Right lung (tissue), 5 donors: ENCODE data around the gene PTGES3. TPM values are rescaled to one million over a fixed set of nuclear protein-coding genes. Genes with fewer than 3 reads are reported as not detected.
"Not testable (repeated sequence)": the region's sequence is repeated elsewhere in the genome, so short reads cannot be mapped to it uniquely, and the experiment has no call there.

Experiments used
- DNase-seq, 2 donors: peaks; one replicate each; pipeline ENCODE4 v3.0.0-alpha.2; 2013
- polyA plus RNA-seq, 5 donors: library from polyadenylated mRNA; unstranded; fragments of 120-200 nt; gene quantifications; one replicate each; pipeline versions ENCODE4 v1.2.1 to v1.2.3, GENCODE V29; 2013; ENCODE audit warnings: inconsistent platforms in 1 of 5, low replicate concordance in 1 of 5; ENCODE audit not compliant: insufficient read length in 5 of 5, insufficient read depth in 1 of 5

The PTGES3 gene
- polyA plus RNA-seq, 5 donors, result 250 to 278 (median 272) TPM

GRCh38 chr12:56661560-56661959 lies 26.5 kb downstream of the PTGES3 start:
- no peak for DNase-seq

GRCh38 chr12:56658921-56659320 lies 29.2 kb downstream of the PTGES3 start:
- DNase-seq, result no peak

GRCh38 chr12:56657416-56658379 lies 30.4 kb downstream of the PTGES3 start:
- DNase-seq, result no peak

DNA sequence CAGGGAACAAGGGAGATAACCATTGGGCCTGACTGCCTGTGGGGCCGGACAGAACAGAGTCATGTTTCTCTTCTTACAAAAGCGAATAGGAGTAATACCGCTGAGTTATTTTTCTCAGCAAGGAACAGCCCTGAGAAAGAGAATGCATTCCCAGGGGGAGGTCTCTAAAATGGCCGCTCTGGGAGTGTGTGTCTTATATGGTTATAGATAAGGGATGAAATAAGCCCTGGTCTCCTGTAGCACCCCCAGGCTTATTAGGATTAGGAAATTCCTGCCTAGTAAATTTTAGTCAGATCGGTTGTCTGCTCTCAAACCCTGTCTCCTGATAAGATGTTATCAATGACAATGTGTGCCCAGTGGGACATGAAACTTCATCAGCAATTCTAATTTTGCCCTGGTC lies 34.3 kb downstream of the PTGES3 start:
- DNase-seq, result not testable (repeated sequence)

DNA sequence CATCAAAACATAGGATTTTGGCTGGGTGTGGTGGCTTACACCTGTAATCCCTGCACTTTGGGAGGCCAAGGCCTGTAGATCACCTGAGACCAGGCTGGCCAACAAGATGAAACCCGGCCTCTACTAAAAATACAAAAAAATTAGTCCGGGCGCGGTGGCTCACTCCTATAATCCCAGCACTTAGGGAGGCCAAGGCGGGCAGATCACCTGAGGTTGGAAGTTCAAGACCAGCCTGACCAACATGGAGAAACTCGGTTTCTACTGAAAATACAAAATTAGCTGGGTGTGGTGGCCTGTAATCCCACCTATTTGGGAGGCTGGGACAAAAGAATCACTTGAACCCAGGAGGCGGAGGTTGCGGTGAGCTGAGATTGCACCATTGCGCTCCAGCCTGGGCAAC lies 40.1 kb downstream of the PTGES3 start:
- not testable (repeated sequence) for DNase-seq

GRCh38 chr12:56645717-56646446 lies 42.2 kb downstream of the PTGES3 start, which contains the start of gene ATP5F1B:
TSS of gene ATP5F1B (minus strand) at chr12:56645984. CDS start at chr12:56645963, 21 bp downstream.
- peak; percentile 98 for DNase-seq

DNA sequence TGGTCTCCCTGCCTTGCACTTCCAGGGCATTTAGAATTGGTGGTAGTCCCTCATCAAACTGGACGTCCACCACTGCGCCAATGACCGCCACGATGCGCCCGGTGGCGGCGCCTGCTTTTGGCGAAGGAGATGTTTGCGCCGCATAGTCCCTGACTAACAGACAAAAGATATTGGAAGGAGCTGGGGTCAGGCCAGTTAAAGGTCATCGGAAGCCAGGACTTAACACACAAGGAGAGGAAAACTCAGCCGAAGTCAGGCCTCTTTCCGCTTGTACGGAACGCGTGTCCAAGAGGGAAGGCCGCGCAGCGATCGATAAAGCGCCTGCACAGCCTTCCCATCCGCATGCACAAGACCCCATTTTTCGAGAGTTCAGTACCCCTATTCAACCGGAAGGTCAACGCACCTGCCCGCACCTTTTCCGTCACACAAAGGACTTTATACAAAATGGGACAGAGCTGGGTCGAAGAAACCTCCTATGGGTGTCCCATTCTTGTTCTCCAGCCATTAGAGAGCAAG lies 42.8 kb downstream of the PTGES3 start:
- peak in 1 of 2 donors; percentile 7 for DNase-seq

GRCh38 chr12:56644654-56645053 lies 43.4 kb downstream of the PTGES3 start:
- no peak for DNase-seq

DNA sequence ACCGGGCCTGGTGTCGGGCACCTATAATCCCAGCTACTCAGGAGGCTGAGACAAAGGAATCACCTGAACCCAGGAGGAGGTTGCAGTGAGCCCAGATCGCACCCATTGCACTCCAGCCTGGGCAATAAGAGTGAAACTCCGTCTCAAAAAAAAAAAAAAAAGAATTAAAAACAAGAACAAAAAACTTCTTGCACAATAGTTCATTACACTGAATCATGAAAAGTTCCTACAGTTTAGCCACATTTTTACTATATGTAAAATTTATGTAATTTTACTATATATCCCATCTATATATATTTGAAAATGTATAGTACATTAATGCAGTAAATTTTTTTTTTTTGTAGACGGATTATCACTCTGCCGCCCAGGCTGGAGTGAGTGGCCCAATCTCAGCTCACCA lies 46.9 kb downstream of the PTGES3 start:
- no peak for DNase-seq

DNA sequence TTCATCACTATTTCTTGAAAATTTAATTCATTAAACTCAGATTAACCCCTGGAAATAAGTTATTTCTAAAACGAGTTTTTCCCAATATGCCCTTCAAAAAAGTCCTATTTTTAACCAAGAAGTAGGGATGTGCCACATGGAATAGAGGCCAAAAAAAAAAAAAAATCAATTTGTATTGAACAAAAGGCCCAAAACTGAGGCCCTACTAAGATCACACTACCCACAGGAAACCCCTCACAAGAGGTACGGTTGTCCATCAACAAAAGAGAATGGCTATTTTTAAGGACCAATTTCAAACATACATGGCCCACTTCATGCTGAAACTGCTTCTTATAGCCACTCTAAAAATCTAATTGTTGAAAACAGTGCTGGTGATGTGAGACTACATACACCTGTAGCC lies 50.5 kb downstream of the PTGES3 start:
- no peak for DNase-seq

DNA sequence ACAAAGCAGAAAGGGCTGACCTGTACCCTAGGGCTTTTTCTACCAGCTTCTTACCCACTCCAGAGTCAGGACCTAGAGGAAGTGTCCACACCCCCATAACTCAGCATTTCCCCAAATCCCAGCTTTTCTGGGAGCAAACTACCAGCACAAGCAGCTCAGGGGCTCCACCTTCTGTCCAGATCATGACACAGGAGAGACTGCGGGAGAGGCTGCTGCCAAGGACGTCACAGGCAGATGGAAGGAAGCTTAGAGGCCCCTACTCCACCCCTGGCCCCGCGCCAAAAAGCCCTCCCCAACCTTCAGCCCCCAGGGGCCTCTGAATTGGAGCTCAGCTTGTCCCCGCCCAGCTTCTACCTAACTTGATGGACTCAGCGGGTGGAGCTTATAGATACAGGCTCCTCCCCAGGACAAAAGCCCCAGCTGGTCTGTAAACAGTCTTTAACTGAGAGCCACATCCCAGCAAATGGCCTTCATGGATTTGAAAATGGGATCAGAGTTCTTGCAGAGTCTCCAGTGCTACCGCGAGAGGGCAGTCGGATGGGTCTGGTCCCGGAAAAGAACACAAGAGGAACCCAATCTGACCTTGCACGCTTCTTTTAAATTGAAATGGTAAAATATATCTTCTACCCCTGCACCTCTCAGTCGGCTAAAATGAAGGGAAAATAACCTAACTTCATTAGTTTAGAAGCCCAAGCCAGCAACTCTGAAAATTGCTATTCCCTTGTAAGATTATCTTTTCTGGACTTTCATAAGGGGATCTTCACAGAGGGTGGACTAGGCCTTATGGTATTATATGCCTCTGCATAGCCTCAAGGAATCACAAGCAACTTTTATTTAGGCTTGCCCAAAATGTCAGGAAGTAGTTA lies 51.2 kb downstream of the PTGES3 start:
- DNase-seq, result peak; percentile 98 to 100

DNA sequence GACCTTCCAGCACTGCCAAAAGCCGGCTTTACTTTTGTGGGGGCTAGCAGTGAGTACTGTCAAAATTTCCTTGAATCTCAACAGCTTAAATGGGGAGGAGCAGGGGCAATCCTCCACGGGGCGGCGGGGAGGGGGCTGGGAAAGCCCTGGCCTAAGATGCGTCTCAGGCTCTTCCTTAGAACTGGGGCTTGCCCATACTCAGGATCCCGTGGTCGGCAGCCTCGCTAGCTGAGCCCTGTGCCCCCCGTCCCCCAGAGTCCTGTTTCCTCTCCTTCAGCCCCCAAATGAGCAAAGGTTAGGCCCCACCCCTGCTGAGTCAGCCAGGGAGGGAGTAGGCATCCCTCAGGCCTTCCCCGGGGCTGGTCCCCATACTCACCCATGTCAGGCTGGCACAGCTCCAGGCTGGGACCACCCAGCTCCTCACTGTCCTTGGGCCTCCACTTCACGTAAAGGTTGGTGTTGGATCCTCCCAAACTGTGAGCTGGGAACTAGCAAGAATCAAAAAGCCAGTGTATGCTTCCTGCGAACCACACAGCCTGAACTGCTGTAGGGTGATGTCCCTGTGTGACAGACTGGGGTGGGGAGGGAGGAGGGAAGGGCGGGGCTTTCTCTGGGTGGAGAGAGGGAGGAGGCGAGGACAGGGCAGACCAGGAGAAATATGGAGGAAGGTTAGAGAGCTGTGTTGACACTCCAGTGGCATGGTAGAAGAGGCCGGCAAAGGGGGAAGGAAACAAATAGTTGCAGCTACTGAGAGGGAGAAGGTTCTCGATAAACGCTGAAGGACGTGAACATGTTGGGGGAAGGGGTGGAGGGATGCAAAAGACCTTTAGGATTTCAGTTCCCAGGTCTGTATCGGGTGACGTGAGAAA lies 52.0 kb downstream of the PTGES3 start:
- peak; percentile 87 to 89 for DNase-seq

- peak; percentile 53 to 60 for DNase-seq
Observed at GRCh38 chr12:56634837-56635791, 53.0 kb downstream of the PTGES3 start.

- peak; percentile 35 to 45 for DNase-seq
Observed at GRCh38 chr12:56634242-56634836, 53.7 kb downstream of the PTGES3 start.

DNA sequence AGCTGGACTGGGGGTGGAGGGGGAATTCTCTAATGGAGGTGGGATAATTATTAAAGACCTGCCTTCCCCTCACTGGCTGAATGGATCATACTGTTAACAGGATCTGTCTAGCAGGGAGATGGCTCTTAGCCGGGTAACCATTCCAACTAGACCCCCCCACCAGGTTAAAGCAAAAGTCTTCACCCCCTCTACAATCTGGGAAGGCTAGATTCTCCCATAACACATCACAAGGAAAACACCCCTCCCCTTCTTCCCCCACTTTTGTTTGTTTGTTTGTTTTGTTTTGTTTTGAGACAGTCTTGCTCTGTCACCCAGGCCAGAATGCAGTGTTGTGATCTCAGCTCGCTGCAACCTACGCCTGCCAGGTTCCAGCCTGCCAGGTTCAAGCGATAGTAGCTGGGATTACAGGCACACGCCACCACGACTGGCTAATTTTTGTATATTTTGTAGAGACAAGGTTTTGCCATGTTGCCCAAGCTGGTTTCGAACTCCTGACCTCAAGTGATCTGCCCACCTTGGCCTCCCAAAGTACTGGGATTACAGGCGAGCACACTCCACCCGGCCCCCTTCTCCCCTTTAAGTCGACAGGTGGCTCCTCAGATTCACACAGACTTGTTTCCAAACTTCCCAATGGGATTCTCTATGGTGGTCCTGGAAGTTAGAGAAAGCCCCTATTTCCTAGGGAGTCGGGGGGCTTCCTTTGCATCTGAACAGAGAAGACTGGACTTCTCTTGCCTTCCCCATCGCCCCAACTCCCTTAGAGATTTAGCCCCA lies 54.4 kb downstream of the PTGES3 start:
- DNase-seq, result no peak

DNA sequence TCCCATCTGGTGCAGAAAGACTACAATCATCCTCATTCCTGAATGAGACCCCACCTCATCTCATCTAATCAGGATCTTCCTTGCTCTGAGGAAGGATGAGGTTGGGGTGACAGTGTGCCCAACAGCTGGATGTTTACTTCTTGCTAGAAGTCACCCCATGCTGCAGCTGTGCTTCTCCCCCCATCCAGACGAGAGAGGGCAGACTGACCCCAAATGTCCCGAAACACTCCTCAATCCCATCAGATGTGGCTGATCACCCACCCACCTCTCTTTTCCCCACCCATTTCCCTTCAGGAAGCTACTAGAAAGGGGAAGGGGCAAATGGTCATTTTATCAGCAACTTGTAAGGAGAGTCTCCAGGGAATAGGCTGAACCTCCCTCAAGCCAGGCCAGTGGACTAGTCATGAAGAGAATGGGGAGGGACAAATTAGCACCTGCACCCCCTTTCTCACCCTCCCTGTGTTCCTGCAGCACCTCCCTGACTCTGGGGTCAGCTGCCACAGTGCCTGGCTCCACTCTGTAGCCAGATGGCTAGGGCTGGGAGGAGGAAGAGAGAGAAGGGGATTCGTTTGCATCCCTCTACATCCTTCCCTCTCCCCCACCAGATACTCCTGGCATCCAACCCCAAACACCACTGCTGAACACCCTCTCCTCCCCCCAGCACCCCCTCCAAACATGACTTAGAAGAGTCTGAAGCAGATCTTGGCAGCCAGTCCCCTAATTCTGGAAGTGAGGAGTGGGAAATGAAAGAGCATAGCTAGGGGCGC lies 55.2 kb downstream of the PTGES3 start:
- no peak for DNase-seq
